Omental fat pad (tissue), 4 donors: Measurements from ENCODE around the gene RSPH1. TPM values are rescaled to one million over a fixed set of nuclear protein-coding genes. Genes with fewer than 3 reads are reported as not detected.

Experiments
- ATAC-seq: fragments of 150-250 bp; one replicate; pipeline ENCODE4 v1.9.1; 2016; ENCODE audit warnings: mild to moderate bottlenecking, moderate library complexity; ENCODE audit not compliant: low FRiP score
- DNase-seq: peaks from one replicate; pipeline ENCODE4 v3.0.0-alpha.2; 2019; ENCODE audit warnings: low spot score
- total RNA-seq, 4 donors: library from RNA; depleted of rRNA; stranded (reverse); fragments of >200 nt; gene quantifications; one replicate each; pipeline ENCODE4 v1.1.0, GENCODE V29; 2016
- TF ChIP-seq, protein P1 (sequence below), 3 donors: fragments of 450-650 bp; IDR thresholded peaks; one replicate each; pipeline ENCODE4 v1.5.1; 2016 to 2017; ENCODE audit warnings: antibody characterized with exemption in 3 of 3, mild to moderate bottlenecking in 3 of 3, moderate library complexity in 2 of 3

RSPH1 gene
- total RNA-seq, 4 donors from 2014 or later: 0.31 to 0.37 (median 0.36) TPM; not detected in 1

- no peak for DNase-seq
- no peak for ATAC-seq
- TF ChIP-seq, protein P1, sequence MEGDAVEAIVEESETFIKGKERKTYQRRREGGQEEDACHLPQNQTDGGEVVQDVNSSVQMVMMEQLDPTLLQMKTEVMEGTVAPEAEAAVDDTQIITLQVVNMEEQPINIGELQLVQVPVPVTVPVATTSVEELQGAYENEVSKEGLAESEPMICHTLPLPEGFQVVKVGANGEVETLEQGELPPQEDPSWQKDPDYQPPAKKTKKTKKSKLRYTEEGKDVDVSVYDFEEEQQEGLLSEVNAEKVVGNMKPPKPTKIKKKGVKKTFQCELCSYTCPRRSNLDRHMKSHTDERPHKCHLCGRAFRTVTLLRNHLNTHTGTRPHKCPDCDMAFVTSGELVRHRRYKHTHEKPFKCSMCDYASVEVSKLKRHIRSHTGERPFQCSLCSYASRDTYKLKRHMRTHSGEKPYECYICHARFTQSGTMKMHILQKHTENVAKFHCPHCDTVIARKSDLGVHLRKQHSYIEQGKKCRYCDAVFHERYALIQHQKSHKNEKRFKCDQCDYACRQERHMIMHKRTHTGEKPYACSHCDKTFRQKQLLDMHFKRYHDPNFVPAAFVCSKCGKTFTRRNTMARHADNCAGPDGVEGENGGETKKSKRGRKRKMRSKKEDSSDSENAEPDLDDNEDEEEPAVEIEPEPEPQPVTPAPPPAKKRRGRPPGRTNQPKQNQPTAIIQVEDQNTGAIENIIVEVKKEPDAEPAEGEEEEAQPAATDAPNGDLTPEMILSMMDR (IDR thresholded peaks at IDR 0.05): no peak
These were observed 65.5 kb downstream of the RSPH1 start for GRCh38 chr21:42430521-42430920.

DNA sequence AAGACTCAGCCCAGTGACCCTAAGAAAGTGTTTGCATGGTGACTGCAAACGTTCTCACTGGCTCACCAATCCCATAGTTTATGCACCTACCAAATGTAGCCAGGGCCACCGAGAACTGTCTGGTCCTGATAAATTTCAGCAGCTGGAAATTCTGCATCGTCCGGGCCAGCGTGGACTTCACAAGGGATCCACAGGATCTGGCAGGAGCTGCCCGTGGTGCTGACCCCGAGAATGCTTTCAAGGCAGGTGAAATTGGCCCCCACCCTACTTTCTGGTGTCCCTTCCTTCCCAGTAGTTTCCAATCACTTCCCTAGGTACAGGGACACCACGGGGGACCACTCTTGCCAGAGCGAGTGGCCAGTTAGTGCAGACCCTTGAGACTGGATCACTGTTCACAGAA is 66.2 kb downstream of the RSPH1 start:
- ATAC-seq (no peak), DNase-seq (no peak)
- TF ChIP-seq, protein P1 (IDR thresholded peaks at IDR 0.05): no peak

GRCh38 chr21:42429021-42429420 is 67.0 kb downstream of the RSPH1 start:
- ATAC-seq: no peak
- TF ChIP-seq, protein P1 (IDR thresholded peaks at IDR 0.05): no peak
- no peak for DNase-seq

DNA sequence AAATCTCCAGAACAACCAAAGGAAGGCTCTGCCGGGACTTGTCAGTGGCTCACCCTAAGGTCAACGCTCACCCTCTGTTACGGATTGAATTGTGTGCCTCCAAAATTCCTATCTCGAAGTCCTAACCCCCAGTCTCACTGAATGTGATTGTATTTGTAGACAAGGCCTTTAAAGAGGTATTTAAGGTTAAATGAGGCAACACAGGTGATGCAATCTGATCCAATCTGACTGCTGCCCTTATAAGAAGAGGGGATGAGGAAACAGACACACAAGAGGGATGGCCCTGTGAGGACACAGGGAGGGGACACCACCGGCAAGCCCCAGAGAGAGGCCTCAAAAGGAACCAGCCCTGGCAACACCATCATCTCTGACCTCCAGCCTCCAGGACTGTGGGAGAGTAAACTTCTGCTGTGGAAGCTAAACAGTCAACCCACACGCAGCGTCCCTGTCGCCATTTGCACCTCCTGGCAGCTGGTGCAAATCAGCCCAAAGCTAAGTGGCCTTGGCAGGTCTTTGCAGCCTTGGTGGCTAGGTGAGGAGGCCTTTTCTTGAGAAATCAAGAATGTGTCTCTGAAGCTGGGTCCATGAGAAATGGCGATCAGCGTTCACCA is 68.1 kb downstream of the RSPH1 start:
- TF ChIP-seq, protein P1 (IDR thresholded peaks at IDR 0.05): no peak
- ATAC-seq (no peak), DNase-seq (no peak)

DNA sequence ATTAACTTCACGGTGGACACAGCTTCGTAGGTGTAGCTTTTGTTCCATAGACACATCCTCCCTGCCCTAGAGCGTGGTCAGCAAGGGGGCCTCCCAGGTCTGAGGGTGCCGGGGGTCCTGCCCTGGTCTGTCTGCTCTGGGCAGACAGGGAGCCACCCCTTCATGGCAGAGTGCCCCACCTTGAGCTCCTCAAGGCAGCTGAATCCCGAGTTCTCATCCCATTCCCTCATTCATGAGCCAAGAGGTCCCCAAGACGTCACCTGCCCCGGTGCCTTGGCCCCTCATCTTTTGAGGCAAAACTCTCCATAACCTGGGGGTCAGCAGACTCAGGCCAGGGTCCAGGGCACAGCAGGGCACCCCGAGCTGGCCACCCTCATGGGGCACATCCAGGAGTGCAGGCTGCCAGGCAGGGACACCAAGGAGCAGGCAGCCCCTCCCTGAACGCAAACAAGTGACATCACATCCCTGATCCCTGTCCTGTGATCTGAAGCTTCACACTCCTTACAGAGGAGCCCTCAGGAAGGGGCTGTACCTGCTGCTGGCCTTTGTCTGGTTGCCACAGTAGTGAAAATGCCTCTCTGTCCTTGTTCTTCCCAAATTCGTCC is 69.0 kb downstream of the RSPH1 start:
- ATAC-seq: no peak
- TF ChIP-seq, protein P1 (IDR thresholded peaks at IDR 0.05): no peak
- no peak for DNase-seq

DNA sequence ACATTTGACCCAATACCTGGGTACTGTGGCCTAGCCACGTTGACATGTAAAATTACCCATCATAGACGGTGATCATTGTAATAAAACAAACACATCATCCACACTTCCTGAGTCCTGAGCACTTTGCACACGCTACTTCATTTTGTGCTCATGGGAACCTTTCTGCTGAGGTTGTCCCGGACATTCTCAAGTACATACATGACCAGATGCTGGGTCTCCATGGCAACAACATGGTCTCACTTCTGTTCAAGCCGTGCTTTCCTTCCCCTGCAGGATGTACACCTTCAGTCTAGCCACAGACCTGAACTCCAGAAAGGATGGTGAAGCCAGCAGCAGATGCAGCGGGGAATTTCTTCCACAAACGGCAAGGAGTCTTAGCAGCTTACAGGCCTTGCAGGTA is 69.6 kb downstream of the RSPH1 start:
- DNase-seq: no peak

More for the DNA sequence above, 69.6 kb downstream of the RSPH1 start:
- no peak for ATAC-seq
- TF ChIP-seq, protein P1 (IDR thresholded peaks at IDR 0.05): no peak
